GM10266 (cell line): ENCODE measurements around the gene RASGRF2.
"Not testable (repeated sequence)": the region's sequence is repeated elsewhere in the genome, so short reads cannot be mapped to it uniquely, and the experiment has no call there.

Experiments
- DNase-seq: peaks from one replicate; pipeline ENCODE4 v3.0.0; 2012; ENCODE audit errors: extremely low spot score
- CTCF ChIP-seq: IDR thresholded peaks from 2 replicates; pipeline ENCODE4 v1.5.1; 2012; ENCODE audit warnings: mild to moderate bottlenecking, low read depth; ENCODE audit not compliant: control insufficient read depth, insufficient read depth; ENCODE audit errors: missing control alignments

The RASGRF2 gene

GRCh38 chr5:81035522-81035921 lies 75.4 kb downstream of the RASGRF2 start:
- no peak for DNase-seq
- TF ChIP-seq CTCF = no peak

GRCh38 chr5:81038495-81038894 lies 78.3 kb downstream of the RASGRF2 start:
- TF ChIP-seq CTCF = no peak
- no peak for DNase-seq

GRCh38 chr5:81044868-81045267 lies 84.7 kb downstream of the RASGRF2 start:
- no peak for DNase-seq
- no peak for TF ChIP-seq CTCF

DNA sequence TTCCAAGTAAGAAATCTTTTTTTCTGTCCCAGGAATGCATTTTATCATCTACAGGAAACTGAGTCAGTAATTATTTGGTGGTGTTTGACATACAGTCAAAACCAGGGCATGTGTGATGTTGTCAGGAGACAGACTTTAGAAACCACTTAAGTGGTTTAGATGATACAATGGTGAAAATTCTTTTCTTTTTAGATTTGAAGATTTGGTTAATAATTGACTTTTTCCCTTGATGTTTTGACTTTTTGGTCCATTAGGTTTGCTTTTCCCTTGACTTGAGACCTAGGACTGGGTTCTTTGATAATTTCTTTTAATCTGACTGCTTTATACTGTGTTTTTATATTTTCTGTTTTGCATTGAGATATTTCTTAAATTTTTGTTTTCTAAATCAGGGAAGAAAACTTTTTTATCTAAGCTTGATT lies 85.2 kb downstream of the RASGRF2 start:
- no peak for DNase-seq
- TF ChIP-seq CTCF = no peak

- no peak for DNase-seq
- no peak for TF ChIP-seq CTCF
Measured at GRCh38 chr5:81046041-81046440, 85.9 kb downstream of the RASGRF2 start.

- DNase-seq = no peak
- no peak for TF ChIP-seq CTCF
Measured at GRCh38 chr5:81052325-81052724, 92.2 kb downstream of the RASGRF2 start.

- DNase-seq = not testable (repeated sequence)
Measured at GRCh38 chr5:81053282-81053681, 93.1 kb downstream of the RASGRF2 start.

GRCh38 chr5:81058121-81058520 lies 98.0 kb downstream of the RASGRF2 start:
- no peak for TF ChIP-seq CTCF
- no peak for DNase-seq
